ENCODE data around the gene APOB. TPM values are rescaled to one million over a fixed set of nuclear protein-coding genes. Genes with fewer than 3 reads are reported as not detected.

Gene APOB
- polyA plus RNA-seq, 4 donors: 14.1 to 1,089 (median 138) TPM

GRCh38 chr2:21024722-21025389, 19.0 kb downstream of the APOB start:
- FAIRE-seq (no peak), DNase-seq (no peak)
- no peak overlapping the region for H3K27ac ChIP-seq (ENCODE audit: low read depth in 1 of 3, low read length in 2 of 3)
- H3K4me1 ChIP-seq (ENCODE audit: control insufficient read depth in 3 of 3, insufficient read depth in 2 of 3, low read depth in 1 of 3, low read length in 2 of 3): no peaks in the 10 kb centered on the region
- no peak overlapping the region for H3K4me3 ChIP-seq (ENCODE audit: low read depth in 1 of 3, low read length in 3 of 3)
- H3K9me3 ChIP-seq (ENCODE audit: control insufficient read depth in 2 of 2, insufficient read depth in 1 of 2, low read depth in 1 of 2, low read length in 1 of 2): no peaks in the 10 kb centered on the region
- H3K36me3 ChIP-seq (ENCODE audit: control insufficient read depth in 3 of 3, insufficient read depth in 2 of 3, low read depth in 1 of 3, low read length in 3 of 3): peaks cover 0 to 55% (median 49%) of the 10 kb centered on the region in 3 donors
- 91 to 95% (median 93%) methylated on average over 7 of the region's 7 CpGs for WGBS, 3 donors
- no peaks in the 10 kb centered on the region for H3K27me3 ChIP-seq (ENCODE audit: control insufficient read depth in 3 of 3, insufficient read depth in 3 of 3, low read length in 3 of 3)

DNA sequence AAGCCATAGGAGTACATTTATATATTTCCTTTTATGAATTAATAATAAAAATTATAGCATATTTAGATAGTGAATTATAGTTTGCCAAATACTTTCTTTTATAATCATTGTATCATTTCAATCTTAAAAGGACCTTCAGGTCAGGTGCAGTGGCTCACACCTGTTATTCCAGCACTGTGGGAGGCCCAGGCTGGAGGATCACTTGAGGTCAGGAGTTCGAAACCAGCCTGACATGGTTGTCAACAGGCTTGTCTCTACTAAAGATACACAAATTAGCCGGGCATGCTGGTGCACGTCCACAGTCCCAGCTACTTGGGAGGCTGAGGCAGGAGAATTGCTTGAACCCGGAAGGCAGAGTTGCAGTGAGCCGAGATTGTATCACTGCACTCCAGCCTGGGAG, 19.7 kb downstream of the APOB start:
- WGBS, 3 donors: 82 to 98% (median 90%) methylated on average over 5 of the region's 5 CpGs
- peaks cover 0 to 57% (median 51%) of the 10 kb centered on the region in 3 donors for H3K36me3 ChIP-seq (ENCODE audit: control insufficient read depth in 3 of 3, insufficient read depth in 2 of 3, low read depth in 1 of 3, low read length in 3 of 3)
- no peak overlapping the region for H3K4me3 ChIP-seq (ENCODE audit: low read depth in 1 of 3, low read length in 3 of 3)
- no peak for DNase-seq
- no peaks in the 10 kb centered on the region for H3K9me3 ChIP-seq (ENCODE audit: control insufficient read depth in 2 of 2, insufficient read depth in 1 of 2, low read depth in 1 of 2, low read length in 1 of 2)
- H3K4me1 ChIP-seq (ENCODE audit: control insufficient read depth in 3 of 3, insufficient read depth in 2 of 3, low read depth in 1 of 3, low read length in 2 of 3): no peaks in the 10 kb centered on the region
- no peaks in the 10 kb centered on the region for H3K27me3 ChIP-seq (ENCODE audit: control insufficient read depth in 3 of 3, insufficient read depth in 3 of 3, low read length in 3 of 3)
- H3K27ac ChIP-seq (ENCODE audit: low read depth in 1 of 3, low read length in 2 of 3): no peak overlapping the region
- no peak for FAIRE-seq

DNA sequence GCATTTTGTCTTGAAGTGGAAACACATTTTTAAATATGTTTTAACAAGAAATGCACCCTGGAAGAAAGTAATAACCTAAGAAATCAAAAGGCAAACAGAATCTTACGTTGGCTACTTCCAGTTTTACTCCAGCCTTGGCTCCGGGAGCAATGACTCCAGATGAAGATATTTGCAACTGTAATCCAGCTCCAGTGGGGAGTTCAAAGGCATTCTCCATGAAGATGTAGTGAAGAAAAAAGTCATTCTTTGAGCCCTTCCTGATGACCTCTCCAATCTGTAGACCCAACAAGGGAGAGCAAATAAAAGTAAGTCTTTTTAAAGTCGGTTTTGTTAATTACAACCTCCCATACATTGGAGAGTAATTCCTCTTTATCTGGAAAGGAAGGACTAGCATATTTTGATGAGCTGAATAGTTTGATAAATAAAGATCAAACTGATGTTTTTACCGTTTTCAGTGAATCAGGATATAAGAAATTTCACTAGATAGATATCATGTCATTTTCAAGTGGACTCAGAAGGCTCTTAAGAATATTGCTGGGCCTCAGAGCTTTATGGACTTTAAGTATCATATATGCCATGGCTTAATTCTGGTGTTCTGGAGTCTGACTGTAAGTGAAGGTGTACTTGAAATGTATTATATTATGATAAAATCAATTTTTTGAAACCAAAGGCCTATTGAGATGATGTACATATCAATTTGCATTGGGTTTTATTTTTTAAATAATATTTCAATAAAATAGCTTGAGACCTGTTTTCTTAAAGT, 20.3 kb downstream of the APOB start:
- Histone ChIP-seq H3K4me1 (ENCODE audit: control insufficient read depth in 3 of 3, insufficient read depth in 2 of 3, low read depth in 1 of 3, low read length in 2 of 3) (no peaks in the 10 kb centered on the region), H3K27ac (ENCODE audit: low read depth in 1 of 3, low read length in 2 of 3) (no peak overlapping the region), H3K27me3 (ENCODE audit: control insufficient read depth in 3 of 3, insufficient read depth in 3 of 3, low read length in 3 of 3) (no peaks in the 10 kb centered on the region), H3K36me3 (ENCODE audit: control insufficient read depth in 3 of 3, insufficient read depth in 2 of 3, low read depth in 1 of 3, low read length in 3 of 3) (peaks cover 0 to 59% (median 49%) of the 10 kb centered on the region in 3 donors), H3K9me3 (ENCODE audit: control insufficient read depth in 2 of 2, insufficient read depth in 1 of 2, low read depth in 1 of 2, low read length in 1 of 2) (no peaks in the 10 kb centered on the region), H3K4me3 (ENCODE audit: low read depth in 1 of 3, low read length in 3 of 3) (no peak overlapping the region)
- 83 to 88% (median 86%) methylated on average over 4 of the region's 4 CpGs for WGBS, 3 donors
- DNase-seq (no peak), FAIRE-seq (no peak)

DNA sequence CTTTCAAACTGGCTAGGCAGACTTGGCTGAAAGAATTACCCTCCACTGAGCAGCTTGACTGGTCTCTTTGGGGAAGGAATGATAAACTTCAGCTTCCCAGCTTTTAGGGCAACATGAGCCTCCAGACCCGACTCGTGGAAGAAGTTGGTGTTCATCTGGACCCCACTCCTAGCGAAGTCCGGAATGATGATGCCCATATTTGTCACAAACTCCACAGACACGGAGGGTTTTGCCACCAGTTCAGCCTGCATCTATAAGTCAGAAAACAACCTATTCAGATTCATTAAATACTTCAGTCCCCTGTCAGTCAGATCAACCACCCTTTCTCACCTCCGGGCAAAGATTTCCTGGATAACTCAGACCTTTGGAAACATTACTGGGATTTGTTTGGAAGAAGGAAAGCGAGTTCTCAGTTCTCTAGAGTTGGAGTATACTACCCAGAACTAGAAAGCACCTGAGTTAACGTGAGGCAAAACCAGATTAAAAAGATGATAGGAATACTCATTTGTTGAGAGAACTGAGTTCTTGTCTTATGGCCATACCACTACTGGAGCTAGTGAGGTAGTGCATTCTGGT, 21.0 kb downstream of the APOB start:
- WGBS, 3 donors: 85 to 89% (median 86%) methylated on average over 8 of the region's 8 CpGs
- no peaks in the 10 kb centered on the region for H3K27me3 ChIP-seq (ENCODE audit: control insufficient read depth in 3 of 3, insufficient read depth in 3 of 3, low read length in 3 of 3)
- no peak for DNase-seq
- peaks cover 0 to 59% (median 52%) of the 10 kb centered on the region in 3 donors for H3K36me3 ChIP-seq (ENCODE audit: control insufficient read depth in 3 of 3, insufficient read depth in 2 of 3, low read depth in 1 of 3, low read length in 3 of 3)
- no peak overlapping the region for H3K4me3 ChIP-seq (ENCODE audit: low read depth in 1 of 3, low read length in 3 of 3)
- H3K9me3 ChIP-seq (ENCODE audit: control insufficient read depth in 2 of 2, insufficient read depth in 1 of 2, low read depth in 1 of 2, low read length in 1 of 2): no peaks in the 10 kb centered on the region
- H3K4me1 ChIP-seq (ENCODE audit: control insufficient read depth in 3 of 3, insufficient read depth in 2 of 3, low read depth in 1 of 3, low read length in 2 of 3): no peaks in the 10 kb centered on the region
- no peak overlapping the region for H3K27ac ChIP-seq (ENCODE audit: low read depth in 1 of 3, low read length in 2 of 3)
- no peak for FAIRE-seq

GRCh38 chr2:21021430-21021829, 22.4 kb downstream of the APOB start:
- FAIRE-seq: no peak

GRCh38 chr2:21020668-21021288, 23.1 kb downstream of the APOB start:
- no peaks in the 10 kb centered on the region for H3K9me3 ChIP-seq (ENCODE audit: control insufficient read depth in 2 of 2, insufficient read depth in 1 of 2, low read depth in 1 of 2, low read length in 1 of 2)
- 93 to 100% (median 94%) methylated on average over 2 of the region's 2 CpGs for WGBS, 3 donors
- DNase-seq (no peak), FAIRE-seq (no peak)
- H3K27me3 ChIP-seq (ENCODE audit: control insufficient read depth in 3 of 3, insufficient read depth in 3 of 3, low read length in 3 of 3): no peaks in the 10 kb centered on the region
- no peak overlapping the region for H3K27ac ChIP-seq (ENCODE audit: low read depth in 1 of 3, low read length in 2 of 3)
- no peaks in the 10 kb centered on the region for H3K4me1 ChIP-seq (ENCODE audit: control insufficient read depth in 3 of 3, insufficient read depth in 2 of 3, low read depth in 1 of 3, low read length in 2 of 3)
- H3K36me3 ChIP-seq (ENCODE audit: control insufficient read depth in 3 of 3, insufficient read depth in 2 of 3, low read depth in 1 of 3, low read length in 3 of 3): peaks cover 0 to 65% (median 49%) of the 10 kb centered on the region in 3 donors
- no peak overlapping the region for H3K4me3 ChIP-seq (ENCODE audit: low read depth in 1 of 3, low read length in 3 of 3)

More at GRCh38 chr2:21021430-21021829, 22.4 kb downstream of the APOB start:
- Histone ChIP-seq H3K4me1 (ENCODE audit: control insufficient read depth in 3 of 3, insufficient read depth in 2 of 3, low read depth in 1 of 3, low read length in 2 of 3) (no peaks in the 10 kb centered on the region), H3K27me3 (ENCODE audit: control insufficient read depth in 3 of 3, insufficient read depth in 3 of 3, low read length in 3 of 3) (no peaks in the 10 kb centered on the region), H3K9me3 (ENCODE audit: control insufficient read depth in 2 of 2, insufficient read depth in 1 of 2, low read depth in 1 of 2, low read length in 1 of 2) (no peaks in the 10 kb centered on the region), H3K27ac (ENCODE audit: low read depth in 1 of 3, low read length in 2 of 3) (no peak overlapping the region), H3K4me3 (ENCODE audit: low read depth in 1 of 3, low read length in 3 of 3) (no peak overlapping the region), H3K36me3 (ENCODE audit: control insufficient read depth in 3 of 3, insufficient read depth in 2 of 3, low read depth in 1 of 3, low read length in 3 of 3) (peaks cover 0 to 63% (median 48%) of the 10 kb centered on the region in 3 donors)
- WGBS, 3 donors: 89 to 95% (median 90%) methylated on average over 1 of the region's 1 CpG
- DNase-seq: no peak

- DNase-seq: no peak
- Histone ChIP-seq H3K4me1 (ENCODE audit: control insufficient read depth in 3 of 3, insufficient read depth in 2 of 3, low read depth in 1 of 3, low read length in 2 of 3) (no peaks in the 10 kb centered on the region), H3K27me3 (ENCODE audit: control insufficient read depth in 3 of 3, insufficient read depth in 3 of 3, low read length in 3 of 3) (no peaks in the 10 kb centered on the region), H3K36me3 (ENCODE audit: control insufficient read depth in 3 of 3, insufficient read depth in 2 of 3, low read depth in 1 of 3, low read length in 3 of 3) (peaks cover 0 to 65% (median 54%) of the 10 kb centered on the region in 3 donors), H3K27ac (ENCODE audit: low read depth in 1 of 3, low read length in 2 of 3) (no peak overlapping the region), H3K9me3 (ENCODE audit: control insufficient read depth in 2 of 2, insufficient read depth in 1 of 2, low read depth in 1 of 2, low read length in 1 of 2) (no peaks in the 10 kb centered on the region), H3K4me3 (ENCODE audit: low read depth in 1 of 3, low read length in 3 of 3) (no peak overlapping the region)
- WGBS, 3 donors: 88 to 97% (median 93%) methylated on average over 3 of the region's 3 CpGs
- FAIRE-seq: no peak
These were observed 23.7 kb downstream of the APOB start for GRCh38 chr2:21020031-21020667.

DNA sequence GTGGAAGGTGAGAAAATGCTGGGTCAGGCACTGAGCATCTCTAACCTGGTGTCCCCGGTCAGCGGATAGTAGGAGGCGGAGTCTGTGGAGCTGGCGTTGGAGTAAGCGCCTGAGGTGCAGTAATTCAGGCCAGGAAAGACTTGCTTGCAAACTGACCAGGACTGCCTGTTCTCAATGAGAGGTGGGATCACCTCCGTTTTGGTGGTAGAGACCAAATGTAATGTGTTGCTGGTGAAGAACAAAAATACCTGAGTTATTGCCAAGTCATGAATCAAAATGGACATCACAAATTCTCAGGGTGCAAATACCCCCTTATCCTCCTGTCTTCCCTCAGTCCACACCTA, 24.2 kb downstream of the APOB start:
- Histone ChIP-seq H3K9me3 (ENCODE audit: control insufficient read depth in 2 of 2, insufficient read depth in 1 of 2, low read depth in 1 of 2, low read length in 1 of 2) (no peaks in the 10 kb centered on the region), H3K4me1 (ENCODE audit: control insufficient read depth in 3 of 3, insufficient read depth in 2 of 3, low read depth in 1 of 3, low read length in 2 of 3) (no peaks in the 10 kb centered on the region), H3K4me3 (ENCODE audit: low read depth in 1 of 3, low read length in 3 of 3) (no peak overlapping the region), H3K27me3 (ENCODE audit: control insufficient read depth in 3 of 3, insufficient read depth in 3 of 3, low read length in 3 of 3) (no peaks in the 10 kb centered on the region), H3K36me3 (ENCODE audit: control insufficient read depth in 3 of 3, insufficient read depth in 2 of 3, low read depth in 1 of 3, low read length in 3 of 3) (peaks cover 0 to 62% (median 54%) of the 10 kb centered on the region in 3 donors), H3K27ac (ENCODE audit: low read depth in 1 of 3, low read length in 2 of 3) (no peak overlapping the region)
- 90 to 94% (median 94%) methylated on average over 6 of the region's 6 CpGs for WGBS, 3 donors
- DNase-seq: no peak
- FAIRE-seq: no peak
